HFF-Myc (cell line): ENCODE measurements around the gene LIPG.

Source experiments
- DNase-seq: peaks from one replicate; pipeline ENCODE4 v3.0.0-alpha.2; 2011; ENCODE audit warnings: low read depth; ENCODE audit errors: extremely low read depth
- H3K4me3 ChIP-seq: replicated peaks from 2 replicates; pipeline ENCODE4 v1.5.1; 2011; ENCODE audit warnings: low read depth, mild to moderate bottlenecking, control low read depth, low read length
- TF ChIP-seq, protein P1 (sequence below): IDR thresholded peaks from 2 replicates; pipeline ENCODE4 v1.5.1; 2012; ENCODE audit warnings: mild to moderate bottlenecking, low read depth, low read length, control low read depth; ENCODE audit errors: missing control alignments

Gene LIPG

DNA sequence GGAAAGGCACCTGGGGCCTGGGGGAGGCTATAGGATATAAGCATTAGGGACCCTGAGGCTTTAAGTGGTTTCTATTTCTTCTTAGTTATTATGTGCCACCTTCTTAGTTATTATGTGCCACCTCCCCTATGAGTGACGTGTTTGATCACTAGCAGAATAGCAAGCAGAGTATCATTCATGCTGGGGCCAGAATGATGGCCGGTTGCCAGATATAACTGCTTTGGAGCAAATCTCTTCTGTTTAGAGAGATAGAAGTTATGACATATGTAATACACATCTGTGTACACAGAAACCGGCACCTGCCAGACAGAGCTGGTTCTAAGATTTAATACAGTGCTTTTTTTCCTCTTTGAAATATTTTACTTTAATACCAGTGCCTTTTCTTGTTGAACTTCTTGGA, 29.4 kb downstream of the LIPG start:
- no peak overlapping the region for H3K4me3 ChIP-seq
- DNase-seq: no peak
- TF ChIP-seq, protein P1, sequence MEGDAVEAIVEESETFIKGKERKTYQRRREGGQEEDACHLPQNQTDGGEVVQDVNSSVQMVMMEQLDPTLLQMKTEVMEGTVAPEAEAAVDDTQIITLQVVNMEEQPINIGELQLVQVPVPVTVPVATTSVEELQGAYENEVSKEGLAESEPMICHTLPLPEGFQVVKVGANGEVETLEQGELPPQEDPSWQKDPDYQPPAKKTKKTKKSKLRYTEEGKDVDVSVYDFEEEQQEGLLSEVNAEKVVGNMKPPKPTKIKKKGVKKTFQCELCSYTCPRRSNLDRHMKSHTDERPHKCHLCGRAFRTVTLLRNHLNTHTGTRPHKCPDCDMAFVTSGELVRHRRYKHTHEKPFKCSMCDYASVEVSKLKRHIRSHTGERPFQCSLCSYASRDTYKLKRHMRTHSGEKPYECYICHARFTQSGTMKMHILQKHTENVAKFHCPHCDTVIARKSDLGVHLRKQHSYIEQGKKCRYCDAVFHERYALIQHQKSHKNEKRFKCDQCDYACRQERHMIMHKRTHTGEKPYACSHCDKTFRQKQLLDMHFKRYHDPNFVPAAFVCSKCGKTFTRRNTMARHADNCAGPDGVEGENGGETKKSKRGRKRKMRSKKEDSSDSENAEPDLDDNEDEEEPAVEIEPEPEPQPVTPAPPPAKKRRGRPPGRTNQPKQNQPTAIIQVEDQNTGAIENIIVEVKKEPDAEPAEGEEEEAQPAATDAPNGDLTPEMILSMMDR: no peak

DNA sequence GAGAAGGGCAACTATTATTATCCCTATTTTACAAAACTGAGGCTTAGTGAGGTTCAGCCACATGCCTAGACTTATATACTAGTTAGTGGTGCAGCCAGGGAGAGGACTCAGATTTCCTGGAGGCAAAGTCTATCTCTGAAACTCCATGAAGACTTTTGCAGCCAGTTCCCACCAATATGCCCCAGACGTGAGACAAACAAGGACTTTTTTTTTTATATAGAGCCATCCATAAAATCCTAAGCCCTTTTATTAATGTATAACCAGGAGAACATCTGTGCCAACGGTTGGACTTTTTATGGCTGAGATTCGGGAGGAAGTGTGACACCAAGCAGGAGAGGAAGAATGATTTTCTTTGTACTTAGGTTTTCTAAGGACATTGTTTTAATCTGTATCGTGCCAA, 29.9 kb downstream of the LIPG start:
- no peak for DNase-seq
- no peak overlapping the region for H3K4me3 ChIP-seq
- TF ChIP-seq, protein P1: no peak

DNA sequence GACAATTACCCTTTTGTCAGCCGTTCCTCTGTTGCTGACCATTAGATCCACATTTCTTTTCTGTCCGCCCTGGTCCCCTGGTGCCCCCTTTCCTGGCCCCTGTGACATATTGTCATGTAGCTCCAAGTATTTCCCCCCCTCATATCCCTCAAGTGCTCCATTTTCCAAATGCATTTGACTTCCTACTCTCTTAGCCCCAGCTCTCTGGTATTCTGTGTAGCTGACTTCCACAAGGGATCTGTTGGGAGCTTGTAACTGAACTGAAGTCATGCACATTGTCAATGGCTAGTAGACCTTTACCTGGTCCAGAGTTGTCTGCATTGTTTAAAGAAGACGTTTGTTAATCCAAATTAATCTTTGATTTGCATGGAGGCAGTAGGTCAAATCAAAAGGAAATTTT, 34.8 kb downstream of the LIPG start:
- no peak overlapping the region for H3K4me3 ChIP-seq
- TF ChIP-seq, protein P1: no peak
- DNase-seq: no peak

DNA sequence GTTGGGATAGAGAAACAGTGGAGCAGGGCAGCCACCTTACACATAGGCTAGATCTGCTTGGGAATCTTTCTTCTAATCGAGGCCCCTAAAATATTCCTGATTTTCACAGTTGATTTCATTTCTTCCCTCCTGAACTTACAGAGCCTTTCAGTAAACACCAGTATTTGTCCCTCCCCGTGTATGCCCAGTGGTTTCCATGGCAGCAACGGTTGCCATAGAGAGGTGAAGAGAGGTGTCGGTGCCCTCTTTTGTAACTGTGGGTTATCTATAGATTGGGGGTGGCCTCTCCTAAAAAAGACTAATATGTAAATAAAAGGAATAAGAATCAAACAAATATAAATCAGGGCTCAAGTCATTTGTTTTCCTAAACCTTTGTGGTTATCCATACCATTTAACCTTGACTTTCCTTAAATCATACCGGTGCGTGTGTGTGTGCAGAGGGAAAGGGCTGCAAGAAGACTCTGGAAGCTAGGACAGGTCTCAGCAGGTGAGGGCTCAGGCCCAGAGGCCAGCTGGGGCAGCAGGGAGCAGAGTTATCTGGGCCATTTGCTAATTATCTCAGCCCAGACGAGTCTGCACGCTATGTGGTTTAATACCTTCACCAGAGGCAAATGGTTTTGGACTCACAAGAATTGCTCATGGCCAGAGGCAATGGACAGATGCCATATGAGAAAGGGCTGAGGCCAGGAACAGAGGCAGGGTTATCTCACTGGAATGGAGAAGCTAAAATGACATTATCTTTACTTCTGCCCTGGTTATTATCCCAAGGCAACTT, 35.5 kb downstream of the LIPG start:
- no peak overlapping the region for H3K4me3 ChIP-seq
- DNase-seq: no peak
- TF ChIP-seq, protein P1: no peak

DNA sequence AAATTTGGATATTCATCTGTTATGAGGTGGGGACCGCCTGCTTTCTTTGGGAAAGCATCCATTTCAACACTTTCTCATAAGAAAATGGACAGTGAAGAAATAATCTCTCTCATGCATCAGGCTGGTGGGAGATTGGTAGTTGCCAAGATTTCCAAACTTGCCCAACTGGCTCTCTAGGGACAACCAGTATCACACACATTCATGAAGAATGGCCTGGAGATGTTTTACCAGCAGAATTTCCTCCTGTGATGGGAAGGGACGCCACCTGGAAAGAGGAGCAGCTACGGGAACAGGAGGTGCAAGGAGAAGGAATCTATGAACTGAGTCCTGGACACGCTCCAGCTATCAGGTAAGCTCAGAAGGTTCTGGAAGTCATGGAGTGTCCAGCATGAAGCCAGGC, 39.4 kb downstream of the LIPG start:
- no peak for DNase-seq
- H3K4me3 ChIP-seq: no peak overlapping the region
- TF ChIP-seq, protein P1: no peak

DNA sequence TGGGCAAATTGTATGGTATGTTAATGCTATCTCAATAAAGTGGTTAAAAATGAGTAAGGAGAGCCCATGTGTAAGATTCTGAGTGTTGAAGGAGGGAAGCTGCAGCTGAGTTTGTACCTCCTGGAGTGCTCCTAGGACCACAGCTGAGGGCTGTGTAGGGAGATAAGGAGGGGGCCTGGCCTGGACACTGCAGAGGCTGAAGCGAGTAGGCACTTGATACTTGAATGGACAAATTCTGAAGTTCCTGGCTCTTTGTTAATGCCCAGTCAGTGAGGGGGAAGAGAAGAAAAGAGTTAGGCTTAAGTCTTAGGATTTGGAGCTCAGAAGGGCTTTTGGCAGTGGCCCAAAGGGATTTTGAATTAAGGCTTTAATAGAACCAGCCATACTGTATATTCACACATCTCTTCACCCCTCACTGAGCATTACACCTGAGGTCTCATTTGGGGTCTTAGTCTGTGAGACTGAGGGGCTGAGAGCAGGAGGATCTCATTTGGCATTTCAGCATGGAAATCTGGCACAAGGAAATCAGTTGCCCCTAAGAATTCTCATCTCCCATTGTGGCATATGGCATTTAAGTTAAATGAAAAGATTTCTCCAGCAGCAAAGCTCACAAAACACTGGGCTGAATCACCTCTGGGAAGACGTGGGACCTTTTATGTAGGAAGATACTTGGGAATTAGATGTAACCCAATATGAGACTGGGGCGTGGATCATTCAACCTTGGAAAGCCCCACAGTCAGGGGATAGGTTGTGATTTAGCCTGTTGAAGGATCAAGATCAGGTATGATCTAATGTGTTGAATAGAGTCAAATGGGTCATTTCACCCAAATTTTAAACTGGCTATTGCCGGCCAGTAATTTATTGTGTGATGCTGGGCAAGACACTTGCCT, 46.8 kb downstream of the LIPG start:
- TF ChIP-seq, protein P1: no peak
- no peak overlapping the region for H3K4me3 ChIP-seq
- no peak for DNase-seq
